Testis (tissue), 2 donors: ENCODE measurements around the gene CNKSR3.

Experiments
- POLR2A ChIP-seq: fragments of 450-650 bp; IDR thresholded peaks from one replicate; pipeline ENCODE4 v1.6.1; 2017; ENCODE audit warnings: antibody characterized with exemption, mild to moderate bottlenecking, moderate library complexity
- TF ChIP-seq, protein P1 (sequence below), 3 experiments: fragments of 450-650 bp in 2 of 3; fragments of 200-600 bp in 1 of 3; sonication (generic) in 1 of 3; IDR thresholded peaks; one replicate each; pipeline ENCODE4 v1.5.1; 2016 to 2019; ENCODE audit warnings: antibody characterized with exemption in 3 of 3, mild to moderate bottlenecking in 2 of 3, moderate library complexity in 1 of 3

DNA sequence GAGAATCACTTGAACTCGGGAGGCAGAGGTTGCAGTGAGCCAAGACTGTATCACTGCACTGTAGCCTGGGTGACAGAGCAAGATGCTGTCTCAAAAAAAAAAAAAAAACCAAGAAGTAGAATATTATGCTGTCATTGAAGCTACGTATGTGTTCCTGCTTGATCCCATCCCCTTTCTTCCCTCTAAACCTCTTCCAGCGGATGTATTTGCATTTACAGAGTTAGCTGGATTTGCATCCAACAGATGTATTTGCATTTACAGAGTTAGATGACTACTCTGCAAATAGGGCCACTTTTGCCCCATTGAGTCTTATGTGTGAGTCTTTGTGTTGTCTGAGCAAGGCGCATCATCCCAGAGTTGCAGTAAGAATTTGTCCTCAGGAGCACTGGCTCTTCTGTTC is 128.9 kb downstream of the CNKSR3 start:
- TF ChIP-seq, protein P1, sequence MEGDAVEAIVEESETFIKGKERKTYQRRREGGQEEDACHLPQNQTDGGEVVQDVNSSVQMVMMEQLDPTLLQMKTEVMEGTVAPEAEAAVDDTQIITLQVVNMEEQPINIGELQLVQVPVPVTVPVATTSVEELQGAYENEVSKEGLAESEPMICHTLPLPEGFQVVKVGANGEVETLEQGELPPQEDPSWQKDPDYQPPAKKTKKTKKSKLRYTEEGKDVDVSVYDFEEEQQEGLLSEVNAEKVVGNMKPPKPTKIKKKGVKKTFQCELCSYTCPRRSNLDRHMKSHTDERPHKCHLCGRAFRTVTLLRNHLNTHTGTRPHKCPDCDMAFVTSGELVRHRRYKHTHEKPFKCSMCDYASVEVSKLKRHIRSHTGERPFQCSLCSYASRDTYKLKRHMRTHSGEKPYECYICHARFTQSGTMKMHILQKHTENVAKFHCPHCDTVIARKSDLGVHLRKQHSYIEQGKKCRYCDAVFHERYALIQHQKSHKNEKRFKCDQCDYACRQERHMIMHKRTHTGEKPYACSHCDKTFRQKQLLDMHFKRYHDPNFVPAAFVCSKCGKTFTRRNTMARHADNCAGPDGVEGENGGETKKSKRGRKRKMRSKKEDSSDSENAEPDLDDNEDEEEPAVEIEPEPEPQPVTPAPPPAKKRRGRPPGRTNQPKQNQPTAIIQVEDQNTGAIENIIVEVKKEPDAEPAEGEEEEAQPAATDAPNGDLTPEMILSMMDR (IDR thresholded peaks at IDR 0.05): no peak
- TF ChIP-seq POLR2A: no peak
